ENCODE measurements around the gene HIF3A.

The HIF3A gene

GRCh38 chr19:46297700-46298478, 1.0 kb downstream of the HIF3A start:
- H3K36me3 ChIP-seq (ENCODE audit: insufficient read depth, low read length): no peaks in the 10 kb centered on the region
- no peak for TF ChIP-seq EZH2 (IDR thresholded peaks at IDR 0.05)
- TF ChIP-seq POLR2AphosphoS5 (IDR thresholded peaks at IDR 0.05; ENCODE audit: borderline replicate concordance, low read depth, low read length): no peak
- no peak for TF ChIP-seq FOXP2 (optimal IDR thresholded peaks at IDR 0.05; ENCODE audit: control extremely low read depth, extremely low read length, insufficient read depth)
- H3K27ac ChIP-seq: no peak overlapping the region
- no peak overlapping the region for H3K9ac ChIP-seq (ENCODE audit: insufficient read length)
- peak overlapping the region; percentile 89 for H3K4me3 ChIP-seq
- no peak for DNase-seq (ENCODE audit: low read depth, low spot score)
- no peaks in the 10 kb centered on the region for H3K9me3 ChIP-seq (ENCODE audit: low read depth, low read length)

- Histone ChIP-seq H3K9ac (ENCODE audit: insufficient read length) (no peak overlapping the region), H3K36me3 (ENCODE audit: insufficient read depth, low read length) (no peaks in the 10 kb centered on the region), H3K9me3 (ENCODE audit: low read depth, low read length) (no peaks in the 10 kb centered on the region), H3K4me3 (peak overlapping the region; percentile 72), H3K27ac (peak overlapping the region; percentile 50)
- DNase-seq (ENCODE audit: low read depth, low spot score): no peak
- TF ChIP-seq FOXP2 (optimal IDR thresholded peaks at IDR 0.05; ENCODE audit: control extremely low read depth, extremely low read length, insufficient read depth) (no peak), EZH2 (IDR thresholded peaks at IDR 0.05) (no peak)
Measured at GRCh38 chr19:46298479-46299003, 1.7 kb downstream of the HIF3A start.

DNA sequence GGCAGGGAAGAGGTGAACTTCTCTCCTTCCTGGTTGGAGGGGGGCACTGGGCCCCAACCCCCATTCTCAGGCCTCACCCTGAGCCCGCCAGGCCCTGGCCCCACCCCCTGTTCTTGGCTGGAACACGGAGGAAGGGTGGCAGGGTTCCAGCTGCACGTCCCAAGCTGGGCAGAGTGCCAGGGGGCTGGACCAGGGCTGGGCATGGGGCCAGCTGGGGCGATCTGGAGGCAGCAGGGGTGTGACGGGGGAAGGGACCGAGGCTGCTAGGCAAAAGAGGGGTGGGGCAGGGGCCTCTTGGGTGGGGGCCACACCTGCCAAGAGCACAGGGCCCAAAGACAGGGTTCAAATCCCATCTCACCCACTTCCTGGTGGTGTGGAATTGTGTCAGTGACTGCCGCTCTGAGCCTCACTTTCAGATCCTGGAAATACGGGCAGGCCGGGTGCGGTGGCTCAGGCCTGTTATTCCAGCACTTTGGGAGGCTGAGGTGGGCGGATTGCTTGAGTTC, 2.2 kb downstream of the HIF3A start:
- TF ChIP-seq POLR2AphosphoS5 (IDR thresholded peaks at IDR 0.05; ENCODE audit: borderline replicate concordance, low read depth, low read length) (peak; percentile 42; the same call in 1 of the 2 replicates), FOXP2 (optimal IDR thresholded peaks at IDR 0.05; ENCODE audit: control extremely low read depth, extremely low read length, insufficient read depth) (no peak)
- Histone ChIP-seq H3K27ac (peak overlapping the region; percentile 50), H3K4me3 (peak overlapping the region; percentile 72), H3K9ac (ENCODE audit: insufficient read length) (no peak overlapping the region), H3K9me3 (ENCODE audit: low read depth, low read length) (no peaks in the 10 kb centered on the region), H3K36me3 (ENCODE audit: insufficient read depth, low read length) (no peaks in the 10 kb centered on the region)
- DNase-seq (ENCODE audit: low read depth, low spot score): no peak

- no peak for TF ChIP-seq EZH2 (IDR thresholded peaks at IDR 0.05)
- DNase-seq (ENCODE audit: low read depth, low spot score): no peak
- H3K9ac ChIP-seq (ENCODE audit: insufficient read length): no peak overlapping the region
- H3K9me3 ChIP-seq (ENCODE audit: low read depth, low read length): no peaks in the 10 kb centered on the region
- no peak overlapping the region for H3K4me3 ChIP-seq
- H3K27ac ChIP-seq: peak overlapping the region; percentile 77
- H3K36me3 ChIP-seq (ENCODE audit: insufficient read depth, low read length): no peaks in the 10 kb centered on the region; the same call in 1 of the 2 replicates
Measured at GRCh38 chr19:46299695-46300094, 2.9 kb downstream of the HIF3A start.

DNA sequence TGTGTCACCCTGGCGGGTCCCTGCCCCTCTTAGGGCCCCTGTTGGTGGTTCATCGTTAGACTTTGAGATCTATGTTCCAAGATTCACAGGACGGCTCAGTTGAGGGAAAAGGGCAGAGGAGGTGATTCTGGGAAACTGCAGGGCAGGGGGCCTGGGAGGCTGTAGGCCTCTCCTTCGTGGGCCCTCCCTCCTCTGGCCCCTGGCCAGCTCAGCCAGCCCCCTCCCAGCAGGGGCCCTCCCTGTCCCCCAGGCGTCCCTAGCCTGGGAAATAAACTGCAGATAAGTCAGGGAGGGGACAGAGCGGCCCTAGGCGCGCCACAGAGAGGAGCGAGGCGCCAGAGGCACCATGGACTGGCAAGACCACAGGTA, 6.5 kb downstream of the HIF3A start:
- Histone ChIP-seq H3K4me3 (no peak overlapping the region), H3K9ac (ENCODE audit: insufficient read length) (peak overlapping the region; percentile 20), H3K36me3 (ENCODE audit: insufficient read depth, low read length) (peaks cover 4% of the 10 kb centered on the region; the same call in 1 of the 2 replicates), H3K27ac (peak overlapping the region; percentile 76), H3K9me3 (ENCODE audit: low read depth, low read length) (no peaks in the 10 kb centered on the region)
- no peak for DNase-seq (ENCODE audit: low read depth, low spot score)
- TF ChIP-seq EZH2 (IDR thresholded peaks at IDR 0.05) (no peak), FOXP2 (optimal IDR thresholded peaks at IDR 0.05; ENCODE audit: control extremely low read depth, extremely low read length, insufficient read depth) (no peak), POLR2AphosphoS5 (IDR thresholded peaks at IDR 0.05; ENCODE audit: borderline replicate concordance, low read depth, low read length) (no peak)

- peaks cover 4% of the 10 kb centered on the region; the same call in 1 of the 2 replicates for H3K36me3 ChIP-seq (ENCODE audit: insufficient read depth, low read length)
- H3K9me3 ChIP-seq (ENCODE audit: low read depth, low read length): no peaks in the 10 kb centered on the region
- DNase-seq (ENCODE audit: low read depth, low spot score): no peak
- H3K27ac ChIP-seq: peak overlapping the region; percentile 76; the same call in 1 of the 2 replicates
- no peak overlapping the region for H3K9ac ChIP-seq (ENCODE audit: insufficient read length)
- TF ChIP-seq EZH2 (IDR thresholded peaks at IDR 0.05) (no peak), POLR2AphosphoS5 (IDR thresholded peaks at IDR 0.05; ENCODE audit: borderline replicate concordance, low read depth, low read length) (no peak), FOXP2 (optimal IDR thresholded peaks at IDR 0.05; ENCODE audit: control extremely low read depth, extremely low read length, insufficient read depth) (no peak)
- no peak overlapping the region for H3K4me3 ChIP-seq
Measured at GRCh38 chr19:46303691-46304397, 7.0 kb downstream of the HIF3A start.

DNA sequence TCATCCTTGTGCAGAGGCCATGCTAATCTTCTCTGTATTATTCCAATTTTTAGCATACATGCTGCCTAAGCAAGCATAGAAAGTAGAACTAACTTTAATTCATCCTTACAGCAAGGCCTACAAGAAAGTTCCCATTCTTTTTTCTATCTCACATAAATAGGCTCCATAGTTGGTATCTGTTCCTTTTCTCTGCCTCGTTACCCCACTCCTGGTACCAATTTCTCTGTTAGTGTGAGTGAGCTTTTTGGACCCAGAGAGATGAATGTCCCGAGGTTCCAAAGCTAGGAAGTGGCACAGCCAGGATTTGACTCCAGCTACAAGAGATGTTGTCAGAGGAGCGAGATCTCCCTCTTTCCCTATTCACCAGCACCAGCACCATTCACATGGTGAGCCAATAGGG, 9.7 kb downstream of the HIF3A start:
- H3K4me3 ChIP-seq: no peak overlapping the region
- no peak for TF ChIP-seq EZH2 (IDR thresholded peaks at IDR 0.05)
- TF ChIP-seq FOXP2 (optimal IDR thresholded peaks at IDR 0.05; ENCODE audit: control extremely low read depth, extremely low read length, insufficient read depth): no peak
- no peak for TF ChIP-seq POLR2AphosphoS5 (IDR thresholded peaks at IDR 0.05; ENCODE audit: borderline replicate concordance, low read depth, low read length)
- no peak overlapping the region for H3K9ac ChIP-seq (ENCODE audit: insufficient read length)
- peaks cover 4% of the 10 kb centered on the region; the same call in 1 of the 2 replicates for H3K36me3 ChIP-seq (ENCODE audit: insufficient read depth, low read length)
- no peak for DNase-seq (ENCODE audit: low read depth, low spot score)
- H3K9me3 ChIP-seq (ENCODE audit: low read depth, low read length): no peaks in the 10 kb centered on the region
- no peak overlapping the region for H3K27ac ChIP-seq

GRCh38 chr19:46308510-46308909, 11.7 kb downstream of the HIF3A start:
- DNase-seq (ENCODE audit: low read depth, low spot score): no peak
- Histone ChIP-seq H3K4me3 (no peak overlapping the region), H3K27ac (no peak overlapping the region), H3K9ac (ENCODE audit: insufficient read length) (no peak overlapping the region), H3K9me3 (ENCODE audit: low read depth, low read length) (no peaks in the 10 kb centered on the region), H3K36me3 (ENCODE audit: insufficient read depth, low read length) (peaks cover 4% of the 10 kb centered on the region; the same call in 1 of the 2 replicates)
- no peak for TF ChIP-seq POLR2AphosphoS5 (IDR thresholded peaks at IDR 0.05; ENCODE audit: borderline replicate concordance, low read depth, low read length)
- no peak for TF ChIP-seq FOXP2 (optimal IDR thresholded peaks at IDR 0.05; ENCODE audit: control extremely low read depth, extremely low read length, insufficient read depth)
- no peak for TF ChIP-seq EZH2 (IDR thresholded peaks at IDR 0.05)

Data from SK-N-MC (cell line).